ENCODE data around the gene TNK1. TPM values are rescaled to one million over a fixed set of nuclear protein-coding genes. Genes with fewer than 3 reads are reported as not detected.

TNK1 gene
- total and polyA plus RNA-seq, 4 donors = 3.7 to 8.2 (median 5.7) TPM

GRCh38 chr17:7356072-7356549 is 24.8 kb upstream of the TNK1 start:
- Histone ChIP-seq H3K36me3 (ENCODE audit: control insufficient read depth in 4 of 4, insufficient read depth in 4 of 4, low read length in 4 of 4) (no peaks in the 10 kb centered on the region), H3K9ac (ENCODE audit: insufficient read depth in 1 of 2, low read length in 2 of 2) (no peak overlapping the region), H3K4me3 (no peak overlapping the region), H3K27me3 (ENCODE audit: control insufficient read depth in 3 of 3, insufficient read depth in 3 of 3, low read length in 2 of 3) (no peaks in the 10 kb centered on the region), H3K9me3 (ENCODE audit: control insufficient read depth in 4 of 4, insufficient read depth in 3 of 4, low read length in 3 of 4) (no peaks in the 10 kb centered on the region), H3K27ac (ENCODE audit: low read depth in 1 of 2, low read length in 1 of 2) (no peak overlapping the region), H3K4me1 (ENCODE audit: control insufficient read depth in 5 of 5, insufficient read depth in 5 of 5, low read length in 5 of 5) (peaks cover 0 to 27% (median 10%) of the 10 kb centered on the region in 5 donors)
- ATAC-seq (ENCODE audit: insufficient read depth, low FRiP score) (peak; percentile 49), DNase-seq (peak; percentile 55 to 75 (median 68))
- TF ChIP-seq, protein P1, sequence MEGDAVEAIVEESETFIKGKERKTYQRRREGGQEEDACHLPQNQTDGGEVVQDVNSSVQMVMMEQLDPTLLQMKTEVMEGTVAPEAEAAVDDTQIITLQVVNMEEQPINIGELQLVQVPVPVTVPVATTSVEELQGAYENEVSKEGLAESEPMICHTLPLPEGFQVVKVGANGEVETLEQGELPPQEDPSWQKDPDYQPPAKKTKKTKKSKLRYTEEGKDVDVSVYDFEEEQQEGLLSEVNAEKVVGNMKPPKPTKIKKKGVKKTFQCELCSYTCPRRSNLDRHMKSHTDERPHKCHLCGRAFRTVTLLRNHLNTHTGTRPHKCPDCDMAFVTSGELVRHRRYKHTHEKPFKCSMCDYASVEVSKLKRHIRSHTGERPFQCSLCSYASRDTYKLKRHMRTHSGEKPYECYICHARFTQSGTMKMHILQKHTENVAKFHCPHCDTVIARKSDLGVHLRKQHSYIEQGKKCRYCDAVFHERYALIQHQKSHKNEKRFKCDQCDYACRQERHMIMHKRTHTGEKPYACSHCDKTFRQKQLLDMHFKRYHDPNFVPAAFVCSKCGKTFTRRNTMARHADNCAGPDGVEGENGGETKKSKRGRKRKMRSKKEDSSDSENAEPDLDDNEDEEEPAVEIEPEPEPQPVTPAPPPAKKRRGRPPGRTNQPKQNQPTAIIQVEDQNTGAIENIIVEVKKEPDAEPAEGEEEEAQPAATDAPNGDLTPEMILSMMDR (IDR thresholded peaks at IDR 0.05; ENCODE audit: control extremely low read depth, extremely low read depth) = peak; percentile 87
- WGBS, 2 donors = 10 to 12% methylated on average over 12 of the region's 12 CpGs

DNA sequence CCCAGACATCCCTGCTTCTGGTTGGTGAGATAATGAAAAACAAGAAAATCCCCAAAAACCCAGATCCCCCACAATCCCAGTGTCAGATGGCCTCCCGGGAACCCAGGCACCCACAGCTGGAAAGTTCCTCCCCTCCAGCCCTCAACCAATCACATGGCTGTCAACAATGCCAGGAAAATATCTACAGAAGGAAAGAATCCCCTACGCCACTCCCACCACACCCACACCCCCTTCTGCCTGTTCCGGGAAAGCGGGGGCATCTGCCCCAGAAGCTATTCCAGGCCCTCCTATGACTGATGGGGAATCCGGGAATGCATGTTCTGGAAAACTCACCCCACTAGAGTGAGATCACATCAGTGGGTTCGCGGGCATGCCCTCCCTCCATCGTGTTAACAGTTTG is 24.1 kb upstream of the TNK1 start:
- H3K9ac ChIP-seq (ENCODE audit: insufficient read depth in 1 of 2, low read length in 2 of 2) = no peak overlapping the region
- WGBS, 2 donors = 61 to 73% methylated on average over 8 of the region's 8 CpGs
- ATAC-seq (ENCODE audit: insufficient read depth, low FRiP score) (no peak), DNase-seq (no peak)
- no peaks in the 10 kb centered on the region for H3K36me3 ChIP-seq (ENCODE audit: control insufficient read depth in 4 of 4, insufficient read depth in 4 of 4, low read length in 4 of 4)
- H3K9me3 ChIP-seq (ENCODE audit: control insufficient read depth in 4 of 4, insufficient read depth in 3 of 4, low read length in 3 of 4) = no peaks in the 10 kb centered on the region
- H3K27ac ChIP-seq (ENCODE audit: low read depth in 1 of 2, low read length in 1 of 2) = no peak overlapping the region
- peaks cover 0 to 27% (median 10%) of the 10 kb centered on the region in 5 donors for H3K4me1 ChIP-seq (ENCODE audit: control insufficient read depth in 5 of 5, insufficient read depth in 5 of 5, low read length in 5 of 5)
- no peaks in the 10 kb centered on the region for H3K27me3 ChIP-seq (ENCODE audit: control insufficient read depth in 3 of 3, insufficient read depth in 3 of 3, low read length in 2 of 3)
- H3K4me3 ChIP-seq = no peak overlapping the region
- TF ChIP-seq, protein P1 (IDR thresholded peaks at IDR 0.05; ENCODE audit: control extremely low read depth, extremely low read depth) = no peak

DNA sequence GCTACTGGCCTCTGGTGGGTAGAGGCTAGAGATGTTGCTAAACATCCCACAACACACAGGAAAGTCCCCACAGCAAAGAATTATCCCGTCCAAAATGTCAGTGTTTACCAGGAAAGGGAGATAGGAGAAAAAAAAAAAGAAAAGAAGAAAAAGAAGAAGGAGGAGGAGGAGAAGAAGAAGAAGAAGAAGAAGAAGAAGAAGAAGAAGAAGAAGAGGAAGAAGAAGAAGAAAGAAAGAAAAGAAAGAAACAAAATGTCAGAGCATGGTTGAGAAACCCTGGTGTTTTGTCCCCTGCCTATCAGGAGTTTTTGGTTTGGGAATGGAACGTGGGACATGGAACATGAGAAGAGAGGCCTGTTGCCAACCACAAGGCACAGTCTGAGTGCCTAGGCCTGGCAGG is 23.5 kb upstream of the TNK1 start:
- H3K27me3 ChIP-seq (ENCODE audit: control insufficient read depth in 3 of 3, insufficient read depth in 3 of 3, low read length in 2 of 3) = no peaks in the 10 kb centered on the region
- no peak overlapping the region for H3K9ac ChIP-seq (ENCODE audit: insufficient read depth in 1 of 2, low read length in 2 of 2)

More for the DNA sequence above, 23.5 kb upstream of the TNK1 start:
- Histone ChIP-seq H3K36me3 (ENCODE audit: control insufficient read depth in 4 of 4, insufficient read depth in 4 of 4, low read length in 4 of 4) (no peaks in the 10 kb centered on the region), H3K9me3 (ENCODE audit: control insufficient read depth in 4 of 4, insufficient read depth in 3 of 4, low read length in 3 of 4) (no peaks in the 10 kb centered on the region), H3K27ac (ENCODE audit: low read depth in 1 of 2, low read length in 1 of 2) (no peak overlapping the region), H3K4me3 (no peak overlapping the region), H3K4me1 (ENCODE audit: control insufficient read depth in 5 of 5, insufficient read depth in 5 of 5, low read length in 5 of 5) (peaks cover 0 to 25% (median 10%) of the 10 kb centered on the region in 5 donors)
- TF ChIP-seq, protein P1 (IDR thresholded peaks at IDR 0.05; ENCODE audit: control extremely low read depth, extremely low read depth) = no peak
- 61% methylated on average over 2 of the region's 2 CpGs for WGBS, 2 donors
- no peak for DNase-seq
- no peak for ATAC-seq (ENCODE audit: insufficient read depth, low FRiP score)

Measured in lung (tissue), 12 donors.